ENCODE measurements around the gene ATP6V1D. TPM values are rescaled to one million over a fixed set of nuclear protein-coding genes. Genes with fewer than 3 reads are reported as not detected.

ATP6V1D gene
- total RNA-seq, 3 donors from 2014 or later: 58.0 to 102 (median 75.2) TPM

DNA sequence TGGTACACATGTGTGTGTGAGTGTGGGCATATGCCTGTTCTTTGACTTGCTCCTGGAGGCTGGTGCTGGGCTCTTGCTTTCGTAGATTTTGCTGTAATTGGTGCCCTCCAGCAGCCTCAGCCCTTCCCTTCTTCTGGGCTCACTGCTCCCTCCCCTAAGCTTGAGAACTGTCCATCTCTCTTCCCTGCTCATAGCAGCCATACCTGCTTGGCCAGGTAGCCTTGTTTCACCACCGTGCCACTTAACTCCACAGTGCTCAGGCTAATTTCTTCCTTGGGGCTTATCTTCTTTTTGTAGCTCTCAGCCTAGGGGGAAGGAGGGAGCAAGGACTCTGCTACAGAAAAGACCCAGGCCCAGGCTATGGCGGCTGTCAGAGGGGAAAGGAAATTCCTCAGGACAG lies 32.5 kb upstream of the ATP6V1D start:
- Histone ChIP-seq H3K9me3 (no peaks in the 10 kb centered on the region), H3K27me3 (no peaks in the 10 kb centered on the region), H3K4me3 (no peak overlapping the region), H3K4me1 (no peaks in the 10 kb centered on the region), H3K36me3 (no peaks in the 10 kb centered on the region), H3K27ac (no peak overlapping the region)
- intact Hi-C loops (cut with DNase I; ENCODE audit: low total_unique reads): no loop called here
- no peak for TF ChIP-seq POLR2AphosphoS5 (IDR thresholded peaks at IDR 0.05)
- TF ChIP-seq POLR2A (IDR thresholded peaks at IDR 0.05): no peak
- TF ChIP-seq, protein P1, sequence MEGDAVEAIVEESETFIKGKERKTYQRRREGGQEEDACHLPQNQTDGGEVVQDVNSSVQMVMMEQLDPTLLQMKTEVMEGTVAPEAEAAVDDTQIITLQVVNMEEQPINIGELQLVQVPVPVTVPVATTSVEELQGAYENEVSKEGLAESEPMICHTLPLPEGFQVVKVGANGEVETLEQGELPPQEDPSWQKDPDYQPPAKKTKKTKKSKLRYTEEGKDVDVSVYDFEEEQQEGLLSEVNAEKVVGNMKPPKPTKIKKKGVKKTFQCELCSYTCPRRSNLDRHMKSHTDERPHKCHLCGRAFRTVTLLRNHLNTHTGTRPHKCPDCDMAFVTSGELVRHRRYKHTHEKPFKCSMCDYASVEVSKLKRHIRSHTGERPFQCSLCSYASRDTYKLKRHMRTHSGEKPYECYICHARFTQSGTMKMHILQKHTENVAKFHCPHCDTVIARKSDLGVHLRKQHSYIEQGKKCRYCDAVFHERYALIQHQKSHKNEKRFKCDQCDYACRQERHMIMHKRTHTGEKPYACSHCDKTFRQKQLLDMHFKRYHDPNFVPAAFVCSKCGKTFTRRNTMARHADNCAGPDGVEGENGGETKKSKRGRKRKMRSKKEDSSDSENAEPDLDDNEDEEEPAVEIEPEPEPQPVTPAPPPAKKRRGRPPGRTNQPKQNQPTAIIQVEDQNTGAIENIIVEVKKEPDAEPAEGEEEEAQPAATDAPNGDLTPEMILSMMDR (IDR thresholded peaks at IDR 0.05): no peak
- no peak for DNase-seq (ENCODE audit: low spot score in 2 of 2)

- H3K27me3 ChIP-seq: no peaks in the 10 kb centered on the region
- no peak overlapping the region for H3K27ac ChIP-seq
- H3K9me3 ChIP-seq: no peaks in the 10 kb centered on the region
- TF ChIP-seq POLR2AphosphoS5 (IDR thresholded peaks at IDR 0.05): no peak
- no peak for TF ChIP-seq POLR2A (IDR thresholded peaks at IDR 0.05)
- TF ChIP-seq, protein P1 (IDR thresholded peaks at IDR 0.05): no peak
- no peaks in the 10 kb centered on the region for H3K36me3 ChIP-seq
- no peaks in the 10 kb centered on the region for H3K4me1 ChIP-seq
- intact Hi-C loops (cut with DNase I; ENCODE audit: low total_unique reads): no loop called here
- no peak overlapping the region for H3K4me3 ChIP-seq
- DNase-seq (ENCODE audit: low spot score in 2 of 2): no peak
Measured at GRCh38 chr14:67391268-67391667, 31.7 kb upstream of the ATP6V1D start.

DNA sequence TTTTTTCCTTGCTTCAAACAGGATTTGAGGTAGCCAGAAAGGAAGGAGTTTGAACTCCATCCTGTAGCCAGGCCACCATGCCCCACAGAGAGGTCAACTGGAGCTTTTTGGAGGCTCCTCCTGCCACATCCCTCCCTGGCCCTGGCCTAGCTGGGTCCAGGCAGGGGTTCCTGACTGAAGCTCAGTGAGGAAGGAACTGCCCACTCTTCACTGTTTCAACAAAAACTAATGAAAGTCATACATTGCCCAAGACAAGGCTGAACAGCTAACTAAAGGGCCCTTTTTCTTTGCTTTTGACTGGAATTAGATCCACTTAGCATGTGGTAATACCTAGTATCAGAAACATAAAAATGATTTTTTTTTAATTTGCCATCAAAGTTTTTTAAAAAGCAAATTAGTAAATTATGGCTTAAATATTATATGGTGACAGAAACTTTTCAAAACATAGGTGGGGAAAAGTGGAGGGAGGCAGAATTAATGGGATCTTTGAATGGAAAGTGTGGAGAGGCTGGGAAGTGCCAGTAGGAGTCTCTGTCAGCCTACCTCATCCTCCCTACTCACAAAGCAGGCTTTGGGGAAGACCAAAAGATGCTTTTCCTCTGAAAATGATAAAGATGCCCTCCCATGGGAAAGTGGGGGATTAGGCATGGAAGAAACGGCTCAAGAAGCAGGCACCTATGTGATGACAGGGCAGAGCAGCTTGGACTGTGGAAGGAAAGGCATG lies 30.4 kb upstream of the ATP6V1D start:
- no peak for TF ChIP-seq POLR2AphosphoS5 (IDR thresholded peaks at IDR 0.05)
- TF ChIP-seq, protein P1 (IDR thresholded peaks at IDR 0.05): no peak
- no peak for TF ChIP-seq POLR2A (IDR thresholded peaks at IDR 0.05)
- DNase-seq (ENCODE audit: low spot score in 2 of 2): no peak
- Histone ChIP-seq H3K9me3 (no peaks in the 10 kb centered on the region), H3K36me3 (no peaks in the 10 kb centered on the region), H3K4me1 (no peaks in the 10 kb centered on the region), H3K27ac (no peak overlapping the region), H3K4me3 (no peak overlapping the region), H3K27me3 (no peaks in the 10 kb centered on the region)
- intact Hi-C loops (cut with DNase I; ENCODE audit: low total_unique reads): no loop called here

GRCh38 chr14:67389275-67389674 lies 29.7 kb upstream of the ATP6V1D start:
- TF ChIP-seq, protein P1 (IDR thresholded peaks at IDR 0.05): no peak
- TF ChIP-seq POLR2AphosphoS5 (IDR thresholded peaks at IDR 0.05) (no peak), POLR2A (IDR thresholded peaks at IDR 0.05) (no peak)
- intact Hi-C loops (cut with DNase I; ENCODE audit: low total_unique reads): no loop called here
- no peak overlapping the region for H3K27ac ChIP-seq
- H3K36me3 ChIP-seq: no peaks in the 10 kb centered on the region
- no peak for DNase-seq (ENCODE audit: low spot score in 2 of 2)
- H3K4me1 ChIP-seq: no peaks in the 10 kb centered on the region
- no peaks in the 10 kb centered on the region for H3K9me3 ChIP-seq
- H3K4me3 ChIP-seq: no peak overlapping the region
- no peaks in the 10 kb centered on the region for H3K27me3 ChIP-seq

DNA sequence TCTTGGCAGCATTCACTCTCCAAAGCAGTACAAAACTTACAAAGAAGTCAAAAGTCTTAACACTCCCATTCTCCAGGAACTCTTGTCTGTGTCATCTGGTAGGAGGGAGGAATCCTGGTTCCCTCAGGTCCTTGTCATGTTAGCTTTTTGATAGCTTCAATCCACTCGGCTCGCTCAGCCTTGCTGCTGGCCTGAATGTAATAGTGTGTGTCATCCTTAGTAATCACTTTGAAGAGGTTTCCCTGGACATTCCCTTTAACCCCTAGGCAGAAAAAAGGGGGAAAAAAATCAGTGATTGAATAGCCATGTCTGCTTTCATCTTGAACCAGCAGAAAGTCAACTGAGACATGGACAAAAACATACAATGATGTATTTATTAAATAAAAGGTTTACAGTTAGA lies 27.6 kb upstream of the ATP6V1D start:
- no peak for DNase-seq (ENCODE audit: low spot score in 2 of 2)
- H3K27ac ChIP-seq: no peak overlapping the region
- TF ChIP-seq, protein P1 (IDR thresholded peaks at IDR 0.05): no peak
- no peak for TF ChIP-seq POLR2AphosphoS5 (IDR thresholded peaks at IDR 0.05)
- peaks cover 4% of the 10 kb centered on the region for H3K36me3 ChIP-seq
- no peaks in the 10 kb centered on the region for H3K9me3 ChIP-seq
- no peaks in the 10 kb centered on the region for H3K27me3 ChIP-seq
- intact Hi-C loops (cut with DNase I; ENCODE audit: low total_unique reads): no loop called here
- no peaks in the 10 kb centered on the region for H3K4me1 ChIP-seq
- no peak overlapping the region for H3K4me3 ChIP-seq
